GM12874 (cell line): ENCODE measurements around the gene CDC20.

Experiments
- TF ChIP-seq, protein P1 (sequence below): IDR thresholded peaks from 2 replicates; pipeline ENCODE4 v1.5.1; 2011; ENCODE audit warnings: low read depth, mild to moderate bottlenecking, control low read depth, low read length, moderate library complexity; ENCODE audit not compliant: insufficient read depth

The CDC20 gene

GRCh38 chr1:43392702-43393101, 33.9 kb downstream of the CDC20 start:
- TF ChIP-seq, protein P1, sequence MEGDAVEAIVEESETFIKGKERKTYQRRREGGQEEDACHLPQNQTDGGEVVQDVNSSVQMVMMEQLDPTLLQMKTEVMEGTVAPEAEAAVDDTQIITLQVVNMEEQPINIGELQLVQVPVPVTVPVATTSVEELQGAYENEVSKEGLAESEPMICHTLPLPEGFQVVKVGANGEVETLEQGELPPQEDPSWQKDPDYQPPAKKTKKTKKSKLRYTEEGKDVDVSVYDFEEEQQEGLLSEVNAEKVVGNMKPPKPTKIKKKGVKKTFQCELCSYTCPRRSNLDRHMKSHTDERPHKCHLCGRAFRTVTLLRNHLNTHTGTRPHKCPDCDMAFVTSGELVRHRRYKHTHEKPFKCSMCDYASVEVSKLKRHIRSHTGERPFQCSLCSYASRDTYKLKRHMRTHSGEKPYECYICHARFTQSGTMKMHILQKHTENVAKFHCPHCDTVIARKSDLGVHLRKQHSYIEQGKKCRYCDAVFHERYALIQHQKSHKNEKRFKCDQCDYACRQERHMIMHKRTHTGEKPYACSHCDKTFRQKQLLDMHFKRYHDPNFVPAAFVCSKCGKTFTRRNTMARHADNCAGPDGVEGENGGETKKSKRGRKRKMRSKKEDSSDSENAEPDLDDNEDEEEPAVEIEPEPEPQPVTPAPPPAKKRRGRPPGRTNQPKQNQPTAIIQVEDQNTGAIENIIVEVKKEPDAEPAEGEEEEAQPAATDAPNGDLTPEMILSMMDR: no peak

- TF ChIP-seq, protein P1: no peak
Measured at GRCh38 chr1:43395523-43395922, 36.7 kb downstream of the CDC20 start.

DNA sequence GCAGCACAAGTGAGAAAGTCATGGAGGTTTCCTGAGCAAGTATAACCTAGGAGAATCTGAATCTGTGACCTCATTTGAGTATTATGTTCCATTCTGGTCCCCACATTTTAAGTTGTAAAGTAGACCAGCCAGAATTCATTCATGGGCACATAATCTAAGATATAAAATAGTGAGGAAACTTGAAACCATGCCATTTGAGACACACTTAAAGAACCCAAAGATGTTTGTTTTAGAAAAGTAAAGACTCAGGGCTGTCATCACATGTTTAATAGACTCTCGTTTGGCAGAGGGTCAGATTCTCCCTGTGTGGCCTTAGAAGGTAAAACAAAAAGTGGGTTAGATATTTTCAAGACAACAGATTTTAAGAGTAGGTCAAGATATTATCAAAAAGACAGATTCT, 37.3 kb downstream of the CDC20 start:
- TF ChIP-seq, protein P1: no peak

DNA sequence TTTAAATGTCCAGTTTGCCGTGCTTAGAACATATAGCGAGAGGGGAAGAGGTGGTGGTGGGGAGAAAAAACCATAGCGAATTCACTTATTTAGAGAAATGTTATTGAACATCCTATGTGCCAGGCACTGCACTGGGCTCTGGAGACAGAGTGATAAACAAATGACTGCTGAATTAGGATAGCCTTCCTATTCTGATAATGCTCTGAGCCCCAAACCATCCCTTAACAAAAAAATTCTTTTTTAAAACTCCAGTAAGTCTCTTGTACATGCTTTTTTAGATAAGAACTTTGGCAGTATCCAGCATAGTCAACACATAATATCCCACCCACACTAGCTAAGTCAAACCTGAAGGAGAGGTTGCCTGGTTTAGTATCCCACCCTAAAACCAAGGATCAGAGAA, 39.4 kb downstream of the CDC20 start:
- TF ChIP-seq, protein P1: no peak

DNA sequence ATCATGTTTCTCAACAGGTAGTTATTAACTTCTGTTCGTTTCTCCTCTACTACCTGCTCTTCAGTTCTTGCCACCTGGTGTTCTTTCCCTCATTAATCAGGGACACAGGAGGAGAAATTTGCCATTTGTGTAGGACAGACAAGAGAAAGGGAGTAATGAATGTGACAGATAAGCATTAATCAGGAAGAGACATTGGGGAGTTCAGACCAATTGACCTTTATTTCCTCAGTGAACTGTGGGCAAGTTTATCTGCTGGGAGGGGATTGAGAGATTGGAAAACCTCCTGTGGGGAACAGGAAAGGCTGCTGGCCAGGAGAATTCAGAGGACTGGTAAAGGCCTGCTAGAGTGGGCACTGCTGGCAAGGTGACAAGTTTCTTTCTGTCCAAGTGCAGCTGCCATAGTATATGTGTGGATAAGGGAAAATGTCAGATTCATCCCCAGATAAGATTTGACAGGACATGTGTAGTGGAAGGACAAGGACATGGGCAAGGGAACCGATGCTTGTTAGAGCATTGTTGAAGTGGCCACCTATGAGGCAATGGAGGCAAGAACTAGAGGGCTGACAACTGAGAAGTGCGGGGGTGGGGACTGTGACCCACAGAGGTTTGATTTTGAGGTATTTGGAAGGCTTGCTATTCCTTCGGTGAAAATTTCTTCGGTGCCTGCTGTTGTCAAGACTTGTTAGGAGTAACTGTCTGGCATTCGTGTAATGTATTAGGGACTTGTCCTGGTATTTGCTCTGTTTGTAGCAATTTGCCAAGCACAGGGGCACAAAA, 43.5 kb downstream of the CDC20 start:
- TF ChIP-seq, protein P1: no peak

GRCh38 chr1:43404353-43404752, 45.6 kb downstream of the CDC20 start:
- TF ChIP-seq, protein P1: no peak

- TF ChIP-seq, protein P1: no peak
Measured at GRCh38 chr1:43405219-43405875, 46.6 kb downstream of the CDC20 start.
